PC-3 (cell line): ENCODE data around the gene CTU1.

Experiments
- CTCF ChIP-seq: fragments of 300-600 bp; sonication (generic); conservative IDR thresholded peaks from 2 replicates; pipeline ENCODE4 v1.5.1; 2017; ENCODE audit warnings: antibody characterized with exemption, low read depth, mild to moderate bottlenecking, low read length
- EZH2phosphoT487 ChIP-seq: fragments of 300-600 bp; sonication (generic); IDR thresholded peaks from 2 replicates; pipeline ENCODE4 v1.6.1; 2018; ENCODE audit warnings: mild to moderate bottlenecking, antibody characterized with exemption, low read length, borderline replicate concordance

- TF ChIP-seq CTCF (no peak), EZH2phosphoT487 (no peak)
Observed at GRCh38 chr19:51086153-51086850, 21.9 kb downstream of the CTU1 start.
